Cardiac muscle cell (in vitro differentiated cells and primary cell): Measurements from ENCODE around the gene SIRT3. TPM values are rescaled to one million over a fixed set of nuclear protein-coding genes. Genes with fewer than 3 reads are reported as not detected.

ENCODE experiments used
- DNase-seq, 2 donors: peaks; one replicate each; pipeline versions ENCODE4 v3.0.0 to v3.0.0-alpha.2; 2010 to 2017; ENCODE audit warnings: low read depth in 1 of 2, low spot score in 1 of 2
- H3K27ac ChIP-seq: fragments of 200-600 bp; sonication (generic); 2 replicates; pipeline ENCODE4 v1.5.1; 2016
- H3K27me3 ChIP-seq: fragments of 200-600 bp; sonication (generic); 2 replicates; pipeline ENCODE4 v1.6.0; 2016; ENCODE audit warnings: control low read depth
- H3K36me3 ChIP-seq: fragments of 200-600 bp; sonication (generic); 2 replicates; pipeline ENCODE4 v1.5.1; 2016; ENCODE audit warnings: control low read depth
- H3K4me1 ChIP-seq: fragments of 200-600 bp; sonication (generic); 2 replicates; pipeline ENCODE4 v1.8.1; 2017; ENCODE audit warnings: low read depth, mild to moderate bottlenecking, mixed run types
- H3K4me3 ChIP-seq: fragments of 200-600 bp; sonication (generic); 2 replicates; pipeline ENCODE4 v1.5.1; 2016; ENCODE audit warnings: mild to moderate bottlenecking
- H3K9me3 ChIP-seq: fragments of 200-600 bp; sonication (generic); 2 replicates; pipeline ENCODE4 v1.5.1; 2017; ENCODE audit warnings: low read depth, mild to moderate bottlenecking, control low read depth
- CTCF ChIP-seq: IDR thresholded peaks from 2 replicates; pipeline ENCODE4 v1.5.1; 2012; ENCODE audit warnings: low read depth, mild to moderate bottlenecking, low read length
- polyA plus RNA-seq: library from polyadenylated mRNA; unstranded; fragments of >200 nt; fragmentation: Nextera tagmentation; extraction: Ambion mirVana; gene quantifications from 2 replicates; pipeline ENCODE4 v1.2.1, GENCODE V29; 2016
- total RNA-seq: library from RNA; depleted of rRNA; stranded (reverse); fragments of >200 nt; gene quantifications from 2 replicates; pipeline ENCODE4 v1.2.3, GENCODE V29; 2016

The SIRT3 gene
- total and polyA plus RNA-seq, 2 experiments from 2014 or later, result 46.1 to 53.6 TPM

GRCh38 chr11:213111-213510 is 23.0 kb downstream of the SIRT3 start:
- Histone ChIP-seq H3K9me3 (no peaks in the 10 kb centered on the region), H3K36me3 (peaks cover 55% of the 10 kb centered on the region), H3K4me1 (no peaks in the 10 kb centered on the region), H3K27ac (no peak overlapping the region), H3K4me3 (no peak overlapping the region), H3K27me3 (no peaks in the 10 kb centered on the region)
- no peak for DNase-seq
- TF ChIP-seq CTCF, result no peak

GRCh38 chr11:212150-213100 is 23.7 kb downstream of the SIRT3 start:
- Histone ChIP-seq H3K4me1 (no peaks in the 10 kb centered on the region), H3K9me3 (no peaks in the 10 kb centered on the region), H3K27ac (no peak overlapping the region), H3K27me3 (no peaks in the 10 kb centered on the region), H3K4me3 (no peak overlapping the region), H3K36me3 (peaks cover 55% of the 10 kb centered on the region)
- DNase-seq, result no peak
- no peak for TF ChIP-seq CTCF

- no peaks in the 10 kb centered on the region for H3K27me3 ChIP-seq
- TF ChIP-seq CTCF, result no peak
- H3K4me1 ChIP-seq, result no peaks in the 10 kb centered on the region
- H3K36me3 ChIP-seq, result peaks cover 55% of the 10 kb centered on the region
- H3K9me3 ChIP-seq, result no peaks in the 10 kb centered on the region
- H3K4me3 ChIP-seq, result no peak overlapping the region
- no peak for DNase-seq
- H3K27ac ChIP-seq, result no peak overlapping the region
Observed at GRCh38 chr11:211741-212140, 24.4 kb downstream of the SIRT3 start.

DNA sequence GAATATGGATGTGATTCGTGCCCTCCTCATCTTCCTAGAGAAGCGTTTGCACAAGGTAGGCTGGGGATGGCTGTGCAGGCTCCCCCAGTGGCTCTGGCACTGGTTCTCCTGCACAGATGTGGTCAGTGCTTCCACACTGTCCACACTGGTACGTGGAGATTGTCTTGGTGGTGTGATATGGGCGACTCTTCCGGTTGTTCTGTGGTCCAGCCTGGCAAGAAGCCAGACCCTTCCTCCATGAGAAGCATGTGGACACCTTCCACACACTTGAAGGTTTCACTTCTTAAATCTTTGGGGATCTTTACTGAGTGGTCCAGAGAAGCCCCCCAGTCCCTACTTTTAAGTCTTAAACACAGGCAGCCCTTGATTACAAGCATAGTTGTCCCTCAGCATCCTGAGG is 24.8 kb downstream of the SIRT3 start:
- Histone ChIP-seq H3K9me3 (no peaks in the 10 kb centered on the region), H3K36me3 (peaks cover 54% of the 10 kb centered on the region), H3K4me3 (no peak overlapping the region), H3K27me3 (no peaks in the 10 kb centered on the region), H3K4me1 (no peaks in the 10 kb centered on the region), H3K27ac (no peak overlapping the region)
- no peak for TF ChIP-seq CTCF
- no peak for DNase-seq

DNA sequence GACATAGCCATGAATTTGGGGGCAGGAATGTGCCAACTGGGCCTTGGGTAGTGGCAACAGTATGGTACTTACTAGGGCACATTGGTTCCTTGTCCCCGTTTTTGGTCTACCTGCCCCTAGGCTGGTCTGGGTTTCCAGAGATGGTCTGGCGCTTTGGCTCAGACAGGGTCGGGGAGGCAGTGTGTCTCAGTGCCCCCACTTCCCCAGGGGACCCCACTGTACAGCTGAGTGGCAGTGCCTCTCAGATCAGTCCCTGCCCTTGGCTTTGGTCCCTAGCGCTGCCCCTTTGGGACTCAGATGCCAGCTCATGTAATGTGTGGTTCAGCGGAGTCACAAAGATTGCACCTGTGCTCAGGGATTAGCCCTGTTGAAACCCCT is 25.4 kb downstream of the SIRT3 start:
- Histone ChIP-seq H3K9me3 (no peaks in the 10 kb centered on the region), H3K4me1 (no peaks in the 10 kb centered on the region), H3K36me3 (peaks cover 50% of the 10 kb centered on the region), H3K27ac (no peak overlapping the region), H3K4me3 (no peak overlapping the region), H3K27me3 (no peaks in the 10 kb centered on the region)
- no peak for TF ChIP-seq CTCF
- no peak for DNase-seq
